WERI-Rb-1 (cell line): ENCODE data around the gene XRCC2.

Experiments used
- DNase-seq: peaks from one replicate; pipeline ENCODE4 v3.0.0-alpha.2; 2020
- H3K27ac ChIP-seq: fragments of 250-450 bp; sonication (Bioruptor Pico); 2 replicates; pipeline ENCODE4 v1.5.1; 2020; ENCODE audit warnings: mild to moderate bottlenecking, moderate library complexity
- H3K27me3 ChIP-seq: fragments of 250-450 bp; sonication (Bioruptor Pico); 2 replicates; pipeline ENCODE4 v1.5.1; 2021; ENCODE audit warnings: mild to moderate bottlenecking, low read depth, moderate library complexity; ENCODE audit not compliant: insufficient read depth, severe bottlenecking
- H3K36me3 ChIP-seq: fragments of 250-450 bp; sonication (Bioruptor Pico); 2 replicates; pipeline ENCODE4 v1.5.1; 2020; ENCODE audit warnings: mild to moderate bottlenecking, moderate library complexity
- H3K4me3 ChIP-seq: 2 replicates; pipeline ENCODE4 v1.5.1; 2011; ENCODE audit warnings: low read depth, mild to moderate bottlenecking, control low read depth, low read length
- H3K9me3 ChIP-seq: fragments of 250-450 bp; sonication (Bioruptor Pico); 2 replicates; pipeline ENCODE4 v1.5.1; 2021; ENCODE audit warnings: mild to moderate bottlenecking, moderate library complexity; ENCODE audit not compliant: severe bottlenecking
- TF ChIP-seq, protein P1 (sequence below): IDR thresholded peaks from 2 replicates; pipeline ENCODE4 v1.5.1; 2011; ENCODE audit warnings: low read depth, mild to moderate bottlenecking, control low read depth, inconsistent platforms, low read length

XRCC2 gene

DNA sequence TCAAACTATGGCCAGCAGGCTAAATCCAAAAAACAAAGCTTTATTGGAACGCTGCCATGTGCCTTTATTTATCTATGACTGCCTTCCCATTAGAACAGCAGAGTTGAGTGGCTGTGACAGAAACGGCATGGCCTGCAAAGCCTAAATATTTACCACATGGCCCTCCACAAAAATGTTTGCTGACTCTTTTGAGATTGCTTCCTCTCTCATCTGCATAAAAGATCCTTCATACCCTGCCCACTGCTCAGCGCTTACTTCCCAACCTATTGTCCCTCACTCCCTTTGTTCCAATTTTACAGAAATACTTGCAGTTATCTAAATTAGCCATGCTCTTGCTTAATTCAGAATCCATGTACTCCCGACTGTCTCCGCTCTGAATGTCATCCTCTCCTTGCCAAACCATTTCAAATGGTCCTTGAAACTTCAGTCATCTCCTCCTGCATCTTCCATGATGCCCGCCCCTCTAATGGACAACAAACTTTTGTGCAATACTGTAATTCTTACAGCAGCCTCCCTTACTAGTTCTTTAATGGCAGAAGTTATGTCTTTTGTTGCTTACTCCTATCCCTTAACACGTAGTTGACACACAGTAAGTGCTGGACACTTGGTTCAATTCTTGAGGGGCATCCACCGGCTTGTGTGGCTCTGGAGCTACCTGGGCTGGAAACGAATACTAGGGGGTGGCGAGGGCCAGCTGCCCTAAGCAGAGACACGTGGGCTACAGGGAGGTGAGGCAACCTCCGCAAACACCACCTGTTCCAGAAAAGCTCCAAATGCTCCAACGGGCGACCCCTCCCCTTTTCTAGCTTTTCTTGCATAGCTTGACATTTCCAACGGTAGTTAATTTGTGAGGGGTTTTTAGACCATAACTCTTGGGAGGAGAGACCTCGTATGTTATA, 832 bp downstream of the XRCC2 start:
- Histone ChIP-seq H3K9me3 (no peaks in the 10 kb centered on the region), H3K36me3 (peaks cover 26% of the 10 kb centered on the region), H3K27me3 (no peaks in the 10 kb centered on the region), H3K27ac (peak overlapping the region; percentile 87), H3K4me3 (peak overlapping the region; percentile 59)
- DNase-seq, result peak; percentile 38
- TF ChIP-seq, protein P1, sequence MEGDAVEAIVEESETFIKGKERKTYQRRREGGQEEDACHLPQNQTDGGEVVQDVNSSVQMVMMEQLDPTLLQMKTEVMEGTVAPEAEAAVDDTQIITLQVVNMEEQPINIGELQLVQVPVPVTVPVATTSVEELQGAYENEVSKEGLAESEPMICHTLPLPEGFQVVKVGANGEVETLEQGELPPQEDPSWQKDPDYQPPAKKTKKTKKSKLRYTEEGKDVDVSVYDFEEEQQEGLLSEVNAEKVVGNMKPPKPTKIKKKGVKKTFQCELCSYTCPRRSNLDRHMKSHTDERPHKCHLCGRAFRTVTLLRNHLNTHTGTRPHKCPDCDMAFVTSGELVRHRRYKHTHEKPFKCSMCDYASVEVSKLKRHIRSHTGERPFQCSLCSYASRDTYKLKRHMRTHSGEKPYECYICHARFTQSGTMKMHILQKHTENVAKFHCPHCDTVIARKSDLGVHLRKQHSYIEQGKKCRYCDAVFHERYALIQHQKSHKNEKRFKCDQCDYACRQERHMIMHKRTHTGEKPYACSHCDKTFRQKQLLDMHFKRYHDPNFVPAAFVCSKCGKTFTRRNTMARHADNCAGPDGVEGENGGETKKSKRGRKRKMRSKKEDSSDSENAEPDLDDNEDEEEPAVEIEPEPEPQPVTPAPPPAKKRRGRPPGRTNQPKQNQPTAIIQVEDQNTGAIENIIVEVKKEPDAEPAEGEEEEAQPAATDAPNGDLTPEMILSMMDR, result no peak

DNA sequence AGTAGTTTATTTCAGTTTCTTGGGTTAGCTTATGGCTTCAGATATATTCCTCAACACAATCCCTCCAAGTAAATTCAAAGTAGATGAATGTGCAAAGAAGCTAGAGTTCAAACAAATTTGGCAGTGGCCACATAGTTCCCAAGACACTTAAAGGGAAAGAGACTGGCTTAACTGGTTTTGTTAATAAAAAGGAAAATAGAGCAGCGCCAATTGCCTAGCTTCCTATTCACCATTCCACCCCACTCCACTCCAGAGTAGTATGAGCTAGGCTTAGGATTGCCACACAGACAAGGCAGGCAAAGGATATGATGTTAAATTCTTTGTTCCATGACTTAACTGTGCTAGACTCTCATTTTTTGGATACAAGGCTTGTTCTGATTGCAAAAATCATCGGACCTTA, 2.0 kb downstream of the XRCC2 start:
- TF ChIP-seq, protein P1, result no peak
- Histone ChIP-seq H3K27me3 (no peaks in the 10 kb centered on the region), H3K9me3 (no peaks in the 10 kb centered on the region), H3K4me3 (no peak overlapping the region), H3K27ac (no peak overlapping the region), H3K36me3 (peaks cover 32% of the 10 kb centered on the region)
- no peak for DNase-seq

DNA sequence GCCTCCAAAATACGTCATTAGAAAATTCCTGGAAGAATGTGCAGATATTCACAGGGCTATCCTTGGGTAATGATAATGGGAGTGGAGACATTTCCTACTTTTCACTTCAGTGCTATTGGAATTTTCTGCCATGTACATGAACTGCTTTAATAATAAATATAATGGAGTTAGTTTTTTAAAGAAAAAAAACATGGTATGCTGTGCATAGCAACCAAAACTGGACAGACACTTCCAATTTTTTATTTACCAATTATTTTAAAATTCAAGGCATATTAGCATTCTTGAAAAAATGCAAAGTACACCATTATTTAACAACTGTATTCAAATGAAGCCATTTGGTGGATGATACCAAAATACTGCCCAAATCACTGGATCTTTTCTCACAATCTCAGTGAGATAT, 3.3 kb downstream of the XRCC2 start:
- H3K4me3 ChIP-seq, result no peak overlapping the region
- DNase-seq, result no peak
- peaks cover 33% of the 10 kb centered on the region for H3K36me3 ChIP-seq
- H3K27ac ChIP-seq, result no peak overlapping the region
- TF ChIP-seq, protein P1, result no peak
- no peaks in the 10 kb centered on the region for H3K27me3 ChIP-seq
- H3K9me3 ChIP-seq, result no peaks in the 10 kb centered on the region

DNA sequence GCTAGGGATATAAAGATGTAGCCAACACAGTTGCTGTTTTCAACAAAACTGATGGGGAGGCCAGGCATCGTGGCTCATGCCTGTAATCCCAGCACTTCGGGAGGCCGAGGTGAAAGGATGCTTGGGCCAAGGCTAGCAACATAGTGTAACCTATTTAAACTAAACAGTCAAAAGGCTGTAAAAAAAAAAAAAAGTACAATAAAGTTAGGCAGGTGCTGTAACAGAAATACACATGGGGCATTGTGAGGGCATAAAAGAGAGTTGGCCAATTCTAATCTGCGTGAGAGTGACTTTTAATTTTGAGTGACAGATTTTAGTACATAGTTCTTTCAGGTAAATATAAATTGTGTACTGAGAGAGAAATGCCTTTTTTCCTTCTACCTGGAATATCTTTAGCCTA, 6.2 kb downstream of the XRCC2 start:
- H3K4me3 ChIP-seq, result no peak overlapping the region
- H3K9me3 ChIP-seq, result no peaks in the 10 kb centered on the region
- no peak for DNase-seq
- H3K27ac ChIP-seq, result no peak overlapping the region
- H3K36me3 ChIP-seq, result peaks cover 36% of the 10 kb centered on the region
- H3K27me3 ChIP-seq, result no peaks in the 10 kb centered on the region
- TF ChIP-seq, protein P1, result no peak

DNA sequence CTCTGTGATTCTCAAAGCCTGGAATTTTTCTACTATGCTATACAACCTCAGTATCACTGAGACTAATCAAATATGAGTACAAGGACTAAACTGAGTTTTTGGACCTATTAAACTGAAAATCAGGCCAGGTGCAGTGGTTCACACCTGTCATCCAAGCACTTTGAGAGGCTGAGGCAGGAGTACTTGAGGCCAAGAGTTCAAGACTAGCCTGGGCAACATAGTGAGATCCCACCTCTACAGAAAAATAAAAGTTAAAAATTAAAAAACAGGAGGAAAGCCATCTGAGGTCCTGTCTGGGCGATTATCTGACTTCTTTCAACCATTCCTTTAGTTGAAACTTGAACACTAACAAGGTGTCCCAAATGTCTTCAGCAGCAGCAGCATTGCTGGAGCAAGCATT, 7.0 kb downstream of the XRCC2 start:
- Histone ChIP-seq H3K4me3 (no peak overlapping the region), H3K27ac (no peak overlapping the region), H3K9me3 (no peaks in the 10 kb centered on the region), H3K27me3 (no peaks in the 10 kb centered on the region), H3K36me3 (peaks cover 36% of the 10 kb centered on the region)
- DNase-seq, result no peak
- TF ChIP-seq, protein P1, result no peak

DNA sequence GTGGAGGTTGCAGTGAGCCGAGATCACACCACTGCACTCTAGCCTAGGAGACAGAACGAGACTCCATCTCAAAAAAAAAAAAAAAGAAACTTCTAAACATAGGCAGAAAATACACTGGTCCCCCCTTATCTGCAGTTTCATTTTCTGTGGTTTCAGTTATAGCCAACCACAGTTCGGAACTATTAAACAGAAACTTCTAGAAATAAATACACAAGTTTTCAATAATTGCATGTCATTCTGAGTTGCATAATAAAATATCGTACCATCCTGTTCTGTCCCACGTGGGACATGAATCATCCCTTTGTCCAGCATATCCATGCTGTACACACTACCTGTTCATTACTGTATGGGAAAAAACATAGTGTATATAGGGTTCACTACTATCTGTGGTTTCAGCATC, 8.0 kb downstream of the XRCC2 start:
- no peak for DNase-seq
- H3K36me3 ChIP-seq, result peaks cover 32% of the 10 kb centered on the region
- H3K9me3 ChIP-seq, result no peaks in the 10 kb centered on the region
- H3K4me3 ChIP-seq, result no peak overlapping the region
- TF ChIP-seq, protein P1, result no peak
- no peaks in the 10 kb centered on the region for H3K27me3 ChIP-seq
- H3K27ac ChIP-seq, result no peak overlapping the region
